ENCODE results near the gene HIVEP3. TPM values are rescaled to one million over a fixed set of nuclear protein-coding genes. Genes with fewer than 3 reads are reported as not detected.

The HIVEP3 gene
- total and polyA plus RNA-seq, 2 of the 13 experiments (the other 11 are each of a cell fraction or from before 2014, with no cell fraction given): 0.05 TPM; not detected in 1

DNA sequence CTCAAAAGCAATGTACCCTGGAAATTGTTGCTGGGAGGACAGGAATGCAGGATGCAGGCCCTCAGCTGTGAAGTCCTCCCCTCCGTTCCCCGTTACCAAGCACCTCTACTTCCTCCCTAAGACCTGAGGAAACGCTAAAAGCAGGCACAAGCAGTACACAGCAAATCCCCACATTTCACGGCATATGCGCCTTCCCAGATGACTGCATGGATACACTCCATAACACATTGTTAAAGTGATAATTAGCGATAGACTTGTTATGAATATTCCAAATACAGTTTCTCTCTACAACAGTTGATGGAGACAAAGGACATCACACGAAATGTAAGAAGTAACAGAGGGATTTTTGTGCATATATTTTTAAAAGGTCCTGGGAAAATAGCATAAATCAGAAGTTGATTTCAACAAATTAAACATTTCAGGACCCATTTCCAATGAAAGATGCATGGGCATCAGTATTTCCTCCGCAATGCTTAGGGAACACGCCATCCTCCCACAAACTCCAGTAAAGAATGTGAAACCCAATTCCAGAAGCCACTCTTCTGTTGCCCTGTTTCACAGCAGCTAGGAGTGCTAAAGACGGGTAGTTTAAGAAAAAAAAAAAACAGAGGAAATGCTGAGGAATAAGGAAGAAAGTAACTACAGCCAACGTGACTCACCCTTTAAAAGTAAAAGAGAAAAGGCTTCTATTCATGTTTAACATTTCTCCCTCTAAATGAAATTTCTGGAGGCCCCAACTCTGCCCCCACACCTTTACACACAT, 75.5 kb downstream of the HIVEP3 start:
- POLR2A ChIA-PET: no interaction called here
- Histone ChIP-seq H3K4me1 (ENCODE audit: insufficient read depth, low read length) (no peaks in the 10 kb centered on the region), H3K27ac (ENCODE audit: extremely low read length, insufficient read depth, low read length) (no peak overlapping the region), H3K9me3 (ENCODE audit: low read length) (no peaks in the 10 kb centered on the region), H3K27me3 (ENCODE audit: control insufficient read depth in 1 of 2, insufficient read depth in 2 of 2, low read length in 2 of 2) (peaks cover 0 to 9% of the 10 kb centered on the region in 2 experiments; a peak in 4 of 5 replicates), H3K79me2 (ENCODE audit: insufficient read depth, low read length) (no peaks in the 10 kb centered on the region), H3K4me2 (ENCODE audit: low read depth, low read length) (no peak overlapping the region), H4K20me1 (ENCODE audit: insufficient read depth, low read length) (no peaks in the 10 kb centered on the region), H2AFZ (ENCODE audit: low read length) (no peak overlapping the region), H3K9ac (ENCODE audit: insufficient read depth, low read depth, low read length) (no peak overlapping the region), H3K4me3 (replicated peaks in 1 of 3; ENCODE audit: insufficient read depth in 1 of 3, low read depth in 2 of 3, low read length in 3 of 3) (no peak overlapping the region), H3K36me3 (replicated peaks in 1 of 2; ENCODE audit: control insufficient read depth in 1 of 2, insufficient read depth in 2 of 2, low read length in 2 of 2) (no peaks in the 10 kb centered on the region)
- ATAC-seq (no peak), FAIRE-seq (no peak), DNase-seq (ENCODE audit: low spot score) (no peak)
- no peak for TF ChIP-seq IKZF4 (CRISPR knock-in tag; IDR thresholded peaks at IDR 0.05; ENCODE audit: borderline replicate concordance, low read depth, not compliant biosample characterization)
- TF ChIP-seq KMT2B (CRISPR knock-in tag; IDR thresholded peaks at IDR 0.05): no peak
- TF ChIP-seq ZNF501 (CRISPR knock-in tag; IDR thresholded peaks at IDR 0.05): no peak
- TF ChIP-seq, protein P1, sequence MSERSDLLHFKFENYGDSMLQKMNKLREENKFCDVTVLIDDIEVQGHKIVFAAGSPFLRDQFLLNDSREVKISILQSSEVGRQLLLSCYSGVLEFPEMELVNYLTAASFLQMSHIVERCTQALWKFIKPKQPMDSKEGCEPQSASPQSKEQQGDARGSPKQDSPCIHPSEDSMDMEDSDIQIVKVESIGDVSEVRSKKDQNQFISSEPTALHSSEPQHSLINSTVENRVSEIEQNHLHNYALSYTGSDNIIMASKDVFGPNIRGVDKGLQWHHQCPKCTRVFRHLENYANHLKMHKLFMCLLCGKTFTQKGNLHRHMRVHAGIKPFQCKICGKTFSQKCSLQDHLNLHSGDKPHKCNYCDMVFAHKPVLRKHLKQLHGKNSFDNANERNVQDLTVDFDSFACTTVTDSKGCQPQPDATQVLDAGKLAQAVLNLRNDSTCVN (CRISPR knock-in tag; IDR thresholded peaks at IDR 0.05; ENCODE audit: borderline replicate concordance): no peak
- TF ChIP-seq, protein P2, sequence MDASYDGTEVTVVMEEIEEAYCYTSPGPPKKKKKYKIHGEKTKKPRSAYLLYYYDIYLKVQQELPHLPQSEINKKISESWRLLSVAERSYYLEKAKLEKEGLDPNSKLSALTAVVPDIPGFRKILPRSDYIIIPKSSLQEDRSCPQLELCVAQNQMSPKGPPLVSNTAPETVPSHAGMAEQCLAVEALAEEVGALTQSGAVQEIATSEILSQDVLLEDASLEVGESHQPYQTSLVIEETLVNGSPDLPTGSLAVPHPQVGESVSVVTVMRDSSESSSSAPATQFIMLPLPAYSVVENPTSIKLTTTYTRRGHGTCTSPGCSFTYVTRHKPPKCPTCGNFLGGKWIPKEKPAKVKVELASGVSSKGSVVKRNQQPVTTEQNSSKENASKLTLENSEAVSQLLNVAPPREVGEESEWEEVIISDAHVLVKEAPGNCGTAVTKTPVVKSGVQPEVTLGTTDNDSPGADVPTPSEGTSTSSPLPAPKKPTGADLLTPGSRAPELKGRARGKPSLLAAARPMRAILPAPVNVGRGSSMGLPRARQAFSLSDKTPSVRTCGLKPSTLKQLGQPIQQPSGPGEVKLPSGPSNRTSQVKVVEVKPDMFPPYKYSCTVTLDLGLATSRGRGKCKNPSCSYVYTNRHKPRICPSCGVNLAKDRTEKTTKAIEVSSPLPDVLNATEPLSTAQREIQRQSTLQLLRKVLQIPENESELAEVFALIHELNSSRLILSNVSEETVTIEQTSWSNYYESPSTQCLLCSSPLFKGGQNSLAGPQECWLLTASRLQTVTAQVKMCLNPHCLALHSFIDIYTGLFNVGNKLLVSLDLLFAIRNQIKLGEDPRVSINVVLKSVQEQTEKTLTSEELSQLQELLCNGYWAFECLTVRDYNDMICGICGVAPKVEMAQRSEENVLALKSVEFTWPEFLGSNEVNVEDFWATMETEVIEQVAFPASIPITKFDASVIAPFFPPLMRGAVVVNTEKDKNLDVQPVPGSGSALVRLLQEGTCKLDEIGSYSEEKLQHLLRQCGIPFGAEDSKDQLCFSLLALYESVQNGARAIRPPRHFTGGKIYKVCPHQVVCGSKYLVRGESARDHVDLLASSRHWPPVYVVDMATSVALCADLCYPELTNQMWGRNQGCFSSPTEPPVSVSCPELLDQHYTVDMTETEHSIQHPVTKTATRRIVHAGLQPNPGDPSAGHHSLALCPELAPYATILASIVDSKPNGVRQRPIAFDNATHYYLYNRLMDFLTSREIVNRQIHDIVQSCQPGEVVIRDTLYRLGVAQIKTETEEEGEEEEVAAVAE (CRISPR knock-in tag; IDR thresholded peaks at IDR 0.05; ENCODE audit: borderline replicate concordance): no peak
- no peak for TF ChIP-seq ZNF207 (IDR thresholded peaks at IDR 0.05; ENCODE audit: borderline replicate concordance)
- TF ChIP-seq ZMYM3 (CRISPR knock-in tag; IDR thresholded peaks at IDR 0.05): no peak
- no peak for TF ChIP-seq KLF13 (CRISPR knock-in tag; IDR thresholded peaks at IDR 0.05)
- no TSS peak for BruUV-seq (replicated peaks)
- CTCF ChIA-PET (ENCODE audit: low intra/inter-chr PET ratio, low total read pairs): no interaction called here
- intact Hi-C loops (cut with micrococcal nuclease; ENCODE audit: unreplicated experiment): no loop called here
- WGBS (ENCODE audit: low lambda C conversion rate): 5% methylated on average over 11 of the region's 11 CpGs
- in situ Hi-C loops (cut with HindIII; ENCODE audit: extremely low pct_ligation_motif_present, low pct_unique_long_range_greater_than_20kb): no loop called here

Data from HepG2 (cell line).